ENCODE measurements around the gene PPP2R2C.

DNA sequence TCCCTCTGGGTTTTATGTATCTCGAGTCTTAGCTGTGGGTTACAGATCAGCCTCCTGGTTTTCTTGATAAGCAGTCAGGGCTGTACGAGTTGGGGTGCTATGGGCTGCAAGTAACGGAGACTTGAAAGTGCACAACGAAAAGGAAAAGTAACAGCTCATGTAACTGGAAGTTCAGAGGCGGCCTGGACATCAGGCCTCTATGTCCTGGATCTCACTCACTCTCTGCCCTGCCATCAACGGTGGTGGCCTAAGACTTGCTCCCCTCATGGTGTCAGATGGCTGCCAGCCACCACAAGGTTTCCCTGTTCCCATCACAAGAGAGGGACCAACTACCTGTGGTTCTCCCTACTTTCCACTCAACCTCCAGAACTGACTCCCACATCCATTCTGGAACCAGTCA is 4.8 kb downstream of the PPP2R2C start:
- TF ChIP-seq, protein P1, sequence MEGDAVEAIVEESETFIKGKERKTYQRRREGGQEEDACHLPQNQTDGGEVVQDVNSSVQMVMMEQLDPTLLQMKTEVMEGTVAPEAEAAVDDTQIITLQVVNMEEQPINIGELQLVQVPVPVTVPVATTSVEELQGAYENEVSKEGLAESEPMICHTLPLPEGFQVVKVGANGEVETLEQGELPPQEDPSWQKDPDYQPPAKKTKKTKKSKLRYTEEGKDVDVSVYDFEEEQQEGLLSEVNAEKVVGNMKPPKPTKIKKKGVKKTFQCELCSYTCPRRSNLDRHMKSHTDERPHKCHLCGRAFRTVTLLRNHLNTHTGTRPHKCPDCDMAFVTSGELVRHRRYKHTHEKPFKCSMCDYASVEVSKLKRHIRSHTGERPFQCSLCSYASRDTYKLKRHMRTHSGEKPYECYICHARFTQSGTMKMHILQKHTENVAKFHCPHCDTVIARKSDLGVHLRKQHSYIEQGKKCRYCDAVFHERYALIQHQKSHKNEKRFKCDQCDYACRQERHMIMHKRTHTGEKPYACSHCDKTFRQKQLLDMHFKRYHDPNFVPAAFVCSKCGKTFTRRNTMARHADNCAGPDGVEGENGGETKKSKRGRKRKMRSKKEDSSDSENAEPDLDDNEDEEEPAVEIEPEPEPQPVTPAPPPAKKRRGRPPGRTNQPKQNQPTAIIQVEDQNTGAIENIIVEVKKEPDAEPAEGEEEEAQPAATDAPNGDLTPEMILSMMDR (conservative IDR thresholded peaks at IDR 0.05 in 1 of 2, IDR thresholded peaks at IDR 0.05 in 1 of 2; ENCODE audit: low read depth in 1 of 2, low read length in 2 of 2): no peak
- no peak for TF ChIP-seq EZH2 (IDR thresholded peaks at IDR 0.05; ENCODE audit: low read length, missing control alignments)
